Mesenchymal stem cell (in vitro differentiated cells and primary cell): Measurements from ENCODE around the gene MAP4K4.

Source experiments
- DNase-seq: peaks from one replicate; pipeline ENCODE4 v3.0.0-alpha.2; 2013
- H2AFZ ChIP-seq: one replicate; pipeline ENCODE4 v1.6.1; 2013; ENCODE audit warnings: low read depth, mild to moderate bottlenecking, control low read depth, inconsistent platforms, low read length, moderate library complexity
- H2AK5ac ChIP-seq: 2 replicates; pipeline ENCODE4 v1.6.1; 2013; ENCODE audit warnings: low read length, moderate library complexity, mild to moderate bottlenecking, inconsistent platforms; ENCODE audit not compliant: severe bottlenecking
- H2BK120ac ChIP-seq: one replicate; pipeline ENCODE4 v1.6.1; 2013; ENCODE audit warnings: low read depth, mild to moderate bottlenecking, inconsistent platforms, low read length, moderate library complexity
- H2BK12ac ChIP-seq, 2 experiments: one replicate each; pipeline ENCODE4 v1.6.1; 2013; ENCODE audit warnings: inconsistent platforms in 2 of 2, low read length in 2 of 2, mild to moderate bottlenecking in 2 of 2, moderate library complexity in 2 of 2, control low read depth in 1 of 2
- H2BK15ac ChIP-seq: one replicate; pipeline ENCODE4 v1.6.1; 2013; ENCODE audit warnings: mild to moderate bottlenecking, low read depth, inconsistent platforms; ENCODE audit not compliant: poor library complexity, severe bottlenecking
- H2BK5ac ChIP-seq: 2 replicates; pipeline ENCODE4 v1.6.1; 2013; ENCODE audit warnings: low read depth, mild to moderate bottlenecking, low read length, control low read depth, inconsistent platforms; ENCODE audit not compliant: poor library complexity, severe bottlenecking
- H3K14ac ChIP-seq, 2 experiments: one replicate each; pipeline ENCODE4 v1.6.1; 2013; ENCODE audit warnings: inconsistent platforms in 2 of 2, low read length in 2 of 2, control low read depth in 1 of 2, mild to moderate bottlenecking in 1 of 2, moderate library complexity in 1 of 2
- H3K18ac ChIP-seq, 2 experiments: one replicate each; pipeline ENCODE4 v1.6.1; 2013; ENCODE audit warnings: inconsistent platforms in 2 of 2, low read length in 2 of 2, control low read depth in 1 of 2, low read depth in 1 of 2, mild to moderate bottlenecking in 1 of 2
- H3K23ac ChIP-seq, 2 experiments: one replicate each; pipeline ENCODE4 v1.6.1; 2013; ENCODE audit warnings: inconsistent platforms in 2 of 2, low read length in 2 of 2, mild to moderate bottlenecking in 2 of 2, moderate library complexity in 2 of 2, control low read depth in 1 of 2
- H3K27ac ChIP-seq: 2 replicates; pipeline ENCODE4 v1.5.1; 2013; ENCODE audit warnings: mild to moderate bottlenecking, moderate library complexity, low read length, control low read depth, inconsistent platforms; ENCODE audit not compliant: poor library complexity, severe bottlenecking
- H3K27me3 ChIP-seq, 2 experiments: 2 replicates each; pipeline versions ENCODE4 v1.6.1 to v1.7.0; 2013; ENCODE audit warnings: low read length in 2 of 2, mild to moderate bottlenecking in 2 of 2, moderate library complexity in 2 of 2, control low read depth in 1 of 2, inconsistent platforms in 1 of 2; ENCODE audit not compliant: control insufficient read depth in 1 of 2, insufficient read depth in 1 of 2
- H3K36me3 ChIP-seq, 2 experiments: 2 replicates each; pipeline versions ENCODE4 v1.6.1 to v1.7.0; 2013; ENCODE audit warnings: low read length in 2 of 2, control low read depth in 1 of 2, inconsistent platforms in 1 of 2, low read depth in 1 of 2, mild to moderate bottlenecking in 1 of 2; ENCODE audit not compliant: insufficient read depth in 2 of 2, control insufficient read depth in 1 of 2
- H3K4ac ChIP-seq, 2 experiments: one replicate each; pipeline ENCODE4 v1.6.1; 2013; ENCODE audit warnings: inconsistent platforms in 2 of 2, low read length in 2 of 2, mild to moderate bottlenecking in 2 of 2, moderate library complexity in 2 of 2, control low read depth in 1 of 2, low read depth in 1 of 2
- H3K4me1 ChIP-seq: 2 replicates; pipeline ENCODE4 v1.6.1; 2013; ENCODE audit warnings: low read depth, low read length, control low read depth; ENCODE audit not compliant: control insufficient read depth, insufficient read depth
- H3K4me2 ChIP-seq: 2 replicates; pipeline ENCODE4 v1.6.1; 2013; ENCODE audit warnings: low read length, mild to moderate bottlenecking, inconsistent platforms; ENCODE audit not compliant: poor library complexity, severe bottlenecking
- H3K4me3 ChIP-seq, 2 experiments: 2 replicates each; pipeline versions ENCODE4 v1.5.1 to v1.7.0; 2013; ENCODE audit warnings: low read length in 2 of 2, mild to moderate bottlenecking in 2 of 2, control low read depth in 1 of 2, low read depth in 1 of 2; ENCODE audit not compliant: insufficient read depth in 1 of 2
- H3K79me1 ChIP-seq: replicated peaks from 2 replicates; pipeline ENCODE4 v1.6.1; 2013; ENCODE audit warnings: mild to moderate bottlenecking, control low read depth, low read length, inconsistent platforms; ENCODE audit not compliant: poor library complexity, severe bottlenecking
- H3K9ac ChIP-seq: 2 replicates; pipeline ENCODE4 v1.7.0; 2013; ENCODE audit warnings: mild to moderate bottlenecking, low read length, moderate library complexity
- H3K9me3 ChIP-seq: 2 replicates; pipeline ENCODE4 v1.7.0; 2013; ENCODE audit warnings: mild to moderate bottlenecking, low read length; ENCODE audit not compliant: control insufficient read depth
- H4K8ac ChIP-seq: one replicate; pipeline ENCODE4 v1.6.1; 2013; ENCODE audit warnings: inconsistent platforms, mild to moderate bottlenecking, low read length, moderate library complexity
- H4K91ac ChIP-seq: one replicate; pipeline ENCODE4 v1.6.1; 2013; ENCODE audit warnings: mild to moderate bottlenecking, low read length, inconsistent platforms
- WGBS: methylation state at CpG from one replicate; pipeline ENCODE4 v1.1.7; 2013; ENCODE audit warnings: mixed read lengths; 5-methylcytosine and 5-hydroxymethylcytosine counted together

Gene MAP4K4

GRCh38 chr2:101900375-101900774 is 202.9 kb downstream of the MAP4K4 start:
- Histone ChIP-seq H3K14ac (no peak overlapping the region), H3K4me2 (no peak overlapping the region), H3K27me3 (no peaks in the 10 kb centered on the region), H3K79me1 (peaks cover 4% of the 10 kb centered on the region), H3K27ac (no peak overlapping the region), H3K9ac (no peak overlapping the region), H4K91ac (no peak overlapping the region), H3K23ac (no peak overlapping the region), H2BK5ac (no peak overlapping the region), H2BK12ac (no peak overlapping the region), H3K4ac (no peak overlapping the region), H2AK5ac (no peak overlapping the region), H3K18ac (no peak overlapping the region), H2BK15ac (no peak overlapping the region), H3K4me3 (no peak overlapping the region), H3K4me1 (no peaks in the 10 kb centered on the region), H2BK120ac (no peak overlapping the region), H2AFZ (no peak overlapping the region), H3K9me3 (no peaks in the 10 kb centered on the region), H4K8ac (no peak overlapping the region), H3K36me3 (peaks cover 7 to 56% of the 10 kb centered on the region in 2 experiments)
- no peak for DNase-seq
- WGBS: 98% methylated on average over 9 of the region's 9 CpGs

- no peak overlapping the region for H3K4me3 ChIP-seq
- H3K27me3 ChIP-seq: no peaks in the 10 kb centered on the region
- H3K4me2 ChIP-seq: no peak overlapping the region
- no peak overlapping the region for H4K91ac ChIP-seq
- H3K23ac ChIP-seq: no peak overlapping the region
- no peak overlapping the region for H2BK12ac ChIP-seq
- no peaks in the 10 kb centered on the region for H3K9me3 ChIP-seq
- H2BK120ac ChIP-seq: no peak overlapping the region
- no peak overlapping the region for H4K8ac ChIP-seq
- no peak overlapping the region for H2BK15ac ChIP-seq
- no peak overlapping the region for H3K27ac ChIP-seq
- no peak overlapping the region for H2AK5ac ChIP-seq
- H3K36me3 ChIP-seq: peaks cover 7 to 48% of the 10 kb centered on the region in 2 experiments
- no peak overlapping the region for H3K4ac ChIP-seq
- no peak overlapping the region for H2BK5ac ChIP-seq
- H2AFZ ChIP-seq: no peak overlapping the region
- H3K79me1 ChIP-seq: peaks cover 4% of the 10 kb centered on the region
- H3K9ac ChIP-seq: no peak overlapping the region
- H3K4me1 ChIP-seq: no peaks in the 10 kb centered on the region
- no peak overlapping the region for H3K14ac ChIP-seq
- no peak for DNase-seq
- H3K18ac ChIP-seq: no peak overlapping the region
- WGBS: 94% methylated on average over 2 of the region's 2 CpGs
Measured at GRCh38 chr2:101901241-101901640, 203.7 kb downstream of the MAP4K4 start.

- H2BK15ac ChIP-seq: no peak overlapping the region
- H3K9ac ChIP-seq: no peak overlapping the region
- H4K8ac ChIP-seq: no peak overlapping the region
- no peak overlapping the region for H3K4ac ChIP-seq
- H2AFZ ChIP-seq: no peak overlapping the region
- H2AK5ac ChIP-seq: no peak overlapping the region
- H3K23ac ChIP-seq: no peak overlapping the region
- DNase-seq: no peak
- no peaks in the 10 kb centered on the region for H3K4me1 ChIP-seq
- no peak overlapping the region for H3K4me3 ChIP-seq
- no peak overlapping the region for H3K27ac ChIP-seq
- no peaks in the 10 kb centered on the region for H3K27me3 ChIP-seq
- H3K14ac ChIP-seq: no peak overlapping the region
- 96% methylated on average over 2 of the region's 2 CpGs for whole genome bisulfite sequencing
- no peak overlapping the region for H2BK120ac ChIP-seq
- H3K4me2 ChIP-seq: no peak overlapping the region
- H2BK5ac ChIP-seq: no peak overlapping the region
- H3K79me1 ChIP-seq: peaks cover 2% of the 10 kb centered on the region
- no peak overlapping the region for H4K91ac ChIP-seq
- no peak overlapping the region for H2BK12ac ChIP-seq
- peaks cover 2 to 38% of the 10 kb centered on the region in 2 experiments for H3K36me3 ChIP-seq
- H3K9me3 ChIP-seq: no peaks in the 10 kb centered on the region
- H3K18ac ChIP-seq: no peak overlapping the region
Measured at GRCh38 chr2:101902169-101902568, 204.7 kb downstream of the MAP4K4 start.

GRCh38 chr2:101904916-101905315 is 207.4 kb downstream of the MAP4K4 start:
- no peak overlapping the region for H2BK12ac ChIP-seq
- H3K4ac ChIP-seq: no peak overlapping the region
- peaks cover 0 to 11% of the 10 kb centered on the region in 2 experiments for H3K36me3 ChIP-seq
- H3K14ac ChIP-seq: no peak overlapping the region
- no peak overlapping the region for H2AFZ ChIP-seq
- H3K4me3 ChIP-seq: no peak overlapping the region
- H3K18ac ChIP-seq: no peak overlapping the region
- no peak overlapping the region for H3K9ac ChIP-seq
- H3K27me3 ChIP-seq: no peaks in the 10 kb centered on the region
- no peak overlapping the region for H4K8ac ChIP-seq
- WGBS: 100% methylated on average over 1 of the region's 1 CpG
- H2BK120ac ChIP-seq: no peak overlapping the region
- no peak overlapping the region for H2BK15ac ChIP-seq
- H2BK5ac ChIP-seq: no peak overlapping the region
- no peak overlapping the region for H3K27ac ChIP-seq
- no peak overlapping the region for H3K23ac ChIP-seq
- H3K4me2 ChIP-seq: no peak overlapping the region
- H4K91ac ChIP-seq: no peak overlapping the region
- H3K4me1 ChIP-seq: no peaks in the 10 kb centered on the region
- H3K9me3 ChIP-seq: peaks cover 8% of the 10 kb centered on the region
- no peak overlapping the region for H2AK5ac ChIP-seq
- H3K79me1 ChIP-seq: no peaks in the 10 kb centered on the region
- DNase-seq: no peak
